GM23248 (cell line): ENCODE data around the gene LPP.

ENCODE experiments used
- EZH2 ChIP-seq: fragments of 200-600 bp; sonication (generic); IDR thresholded peaks from 2 replicates; pipeline ENCODE4 v1.6.1; 2018; ENCODE audit warnings: antibody characterized with exemption, mild to moderate bottlenecking; ENCODE audit not compliant: insufficient read depth, poor library complexity, severe bottlenecking
- EZH2phosphoT487 ChIP-seq: fragments of 200-600 bp; sonication (generic); IDR thresholded peaks from 2 replicates; pipeline ENCODE4 v1.6.1; 2018; ENCODE audit warnings: antibody characterized with exemption, moderate library complexity, mild to moderate bottlenecking, low read depth; ENCODE audit not compliant: insufficient read depth

DNA sequence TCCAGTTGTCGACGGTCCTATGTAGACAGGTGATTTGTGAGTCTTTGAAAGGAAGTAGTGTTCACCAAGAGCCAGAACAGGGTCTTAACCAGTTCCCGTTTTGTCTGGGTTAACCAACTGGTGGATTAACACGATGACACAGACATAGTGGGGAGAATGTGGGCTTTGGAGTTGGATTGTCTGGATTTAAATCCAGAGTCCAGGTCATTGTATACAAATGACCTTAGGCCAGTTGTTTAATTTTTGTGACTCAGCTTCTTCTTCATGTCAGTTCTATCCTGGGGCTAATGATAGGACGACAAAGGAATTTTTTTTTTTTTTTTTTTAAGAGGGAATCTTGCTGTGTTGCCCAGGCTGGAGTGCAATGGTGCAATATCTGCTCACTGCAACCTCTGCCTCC, 126.7 kb downstream of the LPP start:
- no peak for TF ChIP-seq EZH2
- TF ChIP-seq EZH2phosphoT487 = no peak
